ENCODE measurements around the gene CNOT6L.

CNOT6L gene

DNA sequence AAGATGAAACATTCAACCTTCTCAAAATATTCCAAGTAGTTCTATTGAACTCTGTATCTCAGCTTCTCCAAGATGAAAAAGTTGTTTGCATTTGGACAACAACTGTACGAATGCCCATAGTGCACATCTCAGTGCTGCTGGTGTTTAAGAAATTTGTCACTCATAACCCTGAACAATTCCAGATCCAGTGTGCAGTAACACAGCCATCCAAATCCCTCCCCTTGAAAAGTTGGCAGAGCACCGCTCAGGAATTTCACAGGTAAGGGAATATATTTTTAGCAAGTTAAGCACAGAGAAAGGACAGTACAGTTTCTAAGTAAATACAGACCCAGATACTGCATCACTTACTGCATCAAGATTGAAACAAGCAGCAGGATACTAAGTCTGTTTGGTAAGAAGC, 104.7 kb downstream of the CNOT6L start:
- TF ChIP-seq, protein P1, sequence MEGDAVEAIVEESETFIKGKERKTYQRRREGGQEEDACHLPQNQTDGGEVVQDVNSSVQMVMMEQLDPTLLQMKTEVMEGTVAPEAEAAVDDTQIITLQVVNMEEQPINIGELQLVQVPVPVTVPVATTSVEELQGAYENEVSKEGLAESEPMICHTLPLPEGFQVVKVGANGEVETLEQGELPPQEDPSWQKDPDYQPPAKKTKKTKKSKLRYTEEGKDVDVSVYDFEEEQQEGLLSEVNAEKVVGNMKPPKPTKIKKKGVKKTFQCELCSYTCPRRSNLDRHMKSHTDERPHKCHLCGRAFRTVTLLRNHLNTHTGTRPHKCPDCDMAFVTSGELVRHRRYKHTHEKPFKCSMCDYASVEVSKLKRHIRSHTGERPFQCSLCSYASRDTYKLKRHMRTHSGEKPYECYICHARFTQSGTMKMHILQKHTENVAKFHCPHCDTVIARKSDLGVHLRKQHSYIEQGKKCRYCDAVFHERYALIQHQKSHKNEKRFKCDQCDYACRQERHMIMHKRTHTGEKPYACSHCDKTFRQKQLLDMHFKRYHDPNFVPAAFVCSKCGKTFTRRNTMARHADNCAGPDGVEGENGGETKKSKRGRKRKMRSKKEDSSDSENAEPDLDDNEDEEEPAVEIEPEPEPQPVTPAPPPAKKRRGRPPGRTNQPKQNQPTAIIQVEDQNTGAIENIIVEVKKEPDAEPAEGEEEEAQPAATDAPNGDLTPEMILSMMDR (IDR thresholded peaks at IDR 0.05) = no peak

DNA sequence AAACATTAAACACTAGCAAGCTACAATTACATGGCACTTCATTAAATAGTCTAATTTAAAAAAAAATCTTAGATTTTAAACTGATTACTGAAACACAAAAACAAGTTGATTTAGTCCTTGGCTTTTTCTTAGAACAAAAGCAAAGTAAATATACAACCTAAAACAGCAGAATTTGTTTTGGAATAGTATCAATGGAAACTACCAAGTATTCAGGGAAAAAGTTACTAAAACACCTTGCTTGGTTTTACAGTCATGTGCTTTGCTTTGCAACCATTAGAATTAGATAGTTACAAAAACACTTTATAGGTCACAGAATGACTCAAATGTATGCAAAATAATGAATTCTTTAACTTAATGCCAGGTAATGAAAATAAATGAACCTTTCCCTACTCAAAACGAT, 105.3 kb downstream of the CNOT6L start:
- TF ChIP-seq, protein P1 (IDR thresholded peaks at IDR 0.05) = no peak

DNA sequence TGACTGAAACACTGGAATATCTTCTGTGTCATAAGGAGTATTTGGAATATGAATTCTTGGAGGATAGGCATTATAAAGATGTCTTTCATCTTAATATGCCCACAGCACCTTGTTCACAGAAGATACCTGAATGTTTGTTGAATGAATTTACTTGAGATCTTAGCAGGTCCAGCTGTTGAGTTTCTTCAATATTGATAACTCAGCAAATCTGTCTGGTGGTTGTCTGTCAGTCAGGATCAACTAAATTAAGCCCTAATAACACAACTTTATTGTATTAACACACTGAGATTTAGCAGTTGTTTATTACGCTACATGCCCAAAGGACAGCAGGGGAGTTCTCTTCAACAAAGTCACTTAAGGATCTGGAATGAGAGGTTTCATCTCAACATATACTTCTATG, 106.5 kb downstream of the CNOT6L start:
- TF ChIP-seq, protein P1 (IDR thresholded peaks at IDR 0.05) = no peak

DNA sequence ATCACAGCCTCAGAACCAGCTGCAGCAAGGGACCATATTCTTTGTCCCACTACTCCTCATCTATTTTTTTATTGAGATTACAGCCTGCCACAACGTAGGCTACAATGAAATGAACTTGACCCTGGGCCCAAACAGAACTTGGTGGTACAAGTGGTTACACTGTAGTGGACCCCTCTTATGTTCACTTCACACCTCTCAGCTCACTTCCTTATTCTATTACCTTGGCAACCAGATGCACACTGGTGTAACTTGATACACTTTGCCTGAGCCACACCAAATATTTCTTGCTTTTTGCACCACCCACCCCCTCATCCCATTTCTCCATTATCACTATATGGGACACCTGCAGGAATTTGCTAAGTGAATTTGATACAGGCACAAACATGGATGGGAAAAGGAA, 107.7 kb downstream of the CNOT6L start:
- TF ChIP-seq, protein P1 (IDR thresholded peaks at IDR 0.05) = no peak

DNA sequence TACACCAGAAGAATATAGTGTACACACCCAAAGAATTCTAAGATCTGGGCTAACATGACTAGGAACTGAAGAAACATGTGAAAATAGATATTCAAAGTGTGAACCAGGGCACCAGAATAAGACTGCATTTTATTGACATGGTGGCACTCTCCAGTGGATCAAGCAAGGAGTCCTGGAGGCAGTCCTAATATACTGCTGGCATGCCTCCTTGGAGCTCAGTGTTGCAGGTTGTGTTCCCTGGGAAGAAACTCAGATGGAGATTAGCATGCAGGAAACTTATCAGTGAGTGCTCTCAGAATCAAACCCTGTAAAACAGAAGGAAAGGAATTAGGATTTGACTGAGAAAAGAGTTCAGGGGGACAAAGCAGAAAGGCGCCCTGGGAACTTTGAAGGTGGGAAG, 108.5 kb downstream of the CNOT6L start:
- TF ChIP-seq, protein P1 (IDR thresholded peaks at IDR 0.05) = no peak

DNA sequence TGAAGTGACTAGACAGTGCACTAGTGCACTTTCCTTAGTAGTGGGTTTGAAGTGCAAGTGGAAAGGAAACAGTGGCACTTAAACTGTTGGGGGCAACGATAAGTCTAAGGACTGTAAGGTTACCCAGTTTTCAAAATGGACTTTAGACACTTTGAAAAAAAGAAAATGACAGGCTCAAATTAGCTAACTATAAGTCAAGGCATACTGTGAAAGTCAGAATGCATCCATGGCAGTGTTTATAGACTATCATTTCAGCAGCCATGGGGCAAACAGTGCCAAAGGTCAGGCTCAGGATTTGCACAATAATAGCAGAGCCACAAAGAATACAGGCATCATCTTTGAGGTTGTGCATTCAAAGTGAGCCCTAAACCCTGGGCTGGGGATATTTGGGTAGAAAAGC, 109.1 kb downstream of the CNOT6L start:
- TF ChIP-seq, protein P1 (IDR thresholded peaks at IDR 0.05) = no peak

DNA sequence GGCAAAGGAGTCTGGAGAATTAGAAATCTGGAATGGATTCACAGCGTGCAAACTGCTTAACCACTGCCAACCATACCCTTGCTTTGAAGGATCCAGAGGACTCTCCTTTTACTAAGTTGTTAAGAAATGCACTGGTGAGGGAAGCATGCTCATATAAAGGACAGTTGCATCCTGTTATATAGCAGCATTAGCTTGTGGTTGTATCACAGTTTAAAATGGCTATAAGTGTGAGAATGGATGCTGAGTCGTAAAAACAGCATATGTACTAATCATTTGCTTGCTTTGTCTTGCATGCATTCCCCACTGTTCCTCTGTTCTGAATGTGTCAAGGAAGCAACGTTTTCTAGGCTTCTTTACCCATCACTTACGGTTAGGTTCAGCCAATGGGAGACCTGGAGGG, 112.5 kb downstream of the CNOT6L start:
- TF ChIP-seq, protein P1 (IDR thresholded peaks at IDR 0.05) = no peak

DNA sequence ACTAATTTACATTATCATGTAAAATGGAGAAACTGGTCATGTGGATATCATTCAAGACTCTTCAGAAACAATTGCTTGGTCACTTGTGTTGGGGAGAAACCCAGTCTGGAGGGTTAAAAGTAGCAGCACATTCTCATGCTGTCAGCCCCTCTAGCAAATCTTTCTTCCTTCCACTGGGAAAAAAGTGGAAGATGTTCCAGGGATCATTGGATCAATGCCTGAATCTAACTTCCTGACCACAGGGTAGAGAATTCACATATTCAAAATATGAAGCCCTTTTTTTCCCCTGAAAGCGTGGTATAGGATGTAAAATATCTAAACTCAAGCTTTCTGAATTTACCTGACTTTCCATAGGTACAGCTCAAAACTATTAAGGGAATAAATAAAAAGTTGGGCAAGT, 115.5 kb downstream of the CNOT6L start:
- TF ChIP-seq, protein P1 (IDR thresholded peaks at IDR 0.05) = no peak

Data from LNCAP (cell line).